ENCODE data around the gene UBN2.

GRCh38 chr7:139321071-139321745 lies 90.2 kb downstream of the UBN2 start:
- no peak for TF ChIP-seq CTCF (IDR thresholded peaks at IDR 0.05)
- no peak for TF ChIP-seq POLR2A (IDR thresholded peaks at IDR 0.05)
